UCSD-AML1 (cell line): ENCODE data around the gene SLC19A1.

Experiments
- DNase-seq: peaks from one replicate; lab custom pipeline; 2025; ENCODE audit not compliant: unreplicated experiment; lab: John Stamatoyannopoulos, UW

Gene SLC19A1

GRCh38 chr21:45469273-45470086 lies 72.8 kb downstream of the SLC19A1 start:
- DNase-seq = no peak

GRCh38 chr21:45468971-45469272 lies 73.3 kb downstream of the SLC19A1 start:
- no peak for DNase-seq

- no peak for DNase-seq
These were observed 73.9 kb downstream of the SLC19A1 start for GRCh38 chr21:45468051-45468970.

GRCh38 chr21:45467221-45467779 lies 74.9 kb downstream of the SLC19A1 start:
- DNase-seq = no peak

GRCh38 chr21:45466330-45467220 lies 75.7 kb downstream of the SLC19A1 start:
- no peak for DNase-seq

- DNase-seq = no peak
These were observed 76.5 kb downstream of the SLC19A1 start for GRCh38 chr21:45465611-45466329.

- no peak for DNase-seq
These were observed 77.1 kb downstream of the SLC19A1 start for GRCh38 chr21:45465105-45465504.

- no peak for DNase-seq
These were observed 77.9 kb downstream of the SLC19A1 start for GRCh38 chr21:45464309-45464708.

GRCh38 chr21:45463871-45464270 lies 78.4 kb downstream of the SLC19A1 start:
- DNase-seq = no peak

- DNase-seq = no peak
These were observed 80.4 kb downstream of the SLC19A1 start for GRCh38 chr21:45461806-45462341.

- DNase-seq = no peak
These were observed 80.9 kb downstream of the SLC19A1 start for GRCh38 chr21:45461369-45461750.

- no peak for DNase-seq
These were observed 81.5 kb downstream of the SLC19A1 start for GRCh38 chr21:45460611-45461368.

GRCh38 chr21:45460011-45460565 lies 82.2 kb downstream of the SLC19A1 start:
- DNase-seq = no peak

GRCh38 chr21:45459171-45460010 lies 82.8 kb downstream of the SLC19A1 start:
- DNase-seq = no peak

GRCh38 chr21:45458281-45459170 lies 83.7 kb downstream of the SLC19A1 start:
- no peak for DNase-seq

- no peak for DNase-seq
These were observed 84.4 kb downstream of the SLC19A1 start for GRCh38 chr21:45457832-45458172.

- DNase-seq = no peak
These were observed 84.9 kb downstream of the SLC19A1 start for GRCh38 chr21:45457161-45457831.
